Skin of body (tissue), 2 donors: ENCODE data around the gene IQSEC1. TPM values are rescaled to one million over a fixed set of nuclear protein-coding genes. Genes with fewer than 3 reads are reported as not detected.

ENCODE experiments used
- DNase-seq: peaks from one replicate; lab custom pipeline; 2025; lab: John Stamatoyannopoulos, UW
- total RNA-seq: library from RNA; depleted of rRNA; stranded (reverse); fragments of >200 nt; gene quantifications from one replicate; pipeline ENCODE4 v1.2.3, GENCODE V29; 2014

The IQSEC1 gene
- total RNA-seq, 1 donor from 2014 or later: 21.5 TPM

DNA sequence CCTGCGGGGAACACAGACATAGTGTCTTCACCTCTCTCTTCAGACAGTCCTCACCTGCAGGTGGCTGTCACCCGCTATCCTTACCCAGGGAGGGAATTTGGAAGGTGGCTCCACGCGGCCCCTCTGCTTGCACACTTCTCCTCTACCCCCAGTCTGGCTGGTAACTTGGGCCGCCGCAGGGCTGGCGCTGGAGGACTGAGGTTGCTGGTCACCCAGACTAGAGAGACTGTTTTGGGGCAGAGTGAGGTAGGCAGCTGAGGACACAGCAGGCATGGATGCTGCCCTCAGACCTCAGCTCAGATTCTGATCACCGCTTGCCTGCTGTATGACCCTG lies 12.6 kb upstream of the IQSEC1 start:
- DNase-seq: no peak

DNA sequence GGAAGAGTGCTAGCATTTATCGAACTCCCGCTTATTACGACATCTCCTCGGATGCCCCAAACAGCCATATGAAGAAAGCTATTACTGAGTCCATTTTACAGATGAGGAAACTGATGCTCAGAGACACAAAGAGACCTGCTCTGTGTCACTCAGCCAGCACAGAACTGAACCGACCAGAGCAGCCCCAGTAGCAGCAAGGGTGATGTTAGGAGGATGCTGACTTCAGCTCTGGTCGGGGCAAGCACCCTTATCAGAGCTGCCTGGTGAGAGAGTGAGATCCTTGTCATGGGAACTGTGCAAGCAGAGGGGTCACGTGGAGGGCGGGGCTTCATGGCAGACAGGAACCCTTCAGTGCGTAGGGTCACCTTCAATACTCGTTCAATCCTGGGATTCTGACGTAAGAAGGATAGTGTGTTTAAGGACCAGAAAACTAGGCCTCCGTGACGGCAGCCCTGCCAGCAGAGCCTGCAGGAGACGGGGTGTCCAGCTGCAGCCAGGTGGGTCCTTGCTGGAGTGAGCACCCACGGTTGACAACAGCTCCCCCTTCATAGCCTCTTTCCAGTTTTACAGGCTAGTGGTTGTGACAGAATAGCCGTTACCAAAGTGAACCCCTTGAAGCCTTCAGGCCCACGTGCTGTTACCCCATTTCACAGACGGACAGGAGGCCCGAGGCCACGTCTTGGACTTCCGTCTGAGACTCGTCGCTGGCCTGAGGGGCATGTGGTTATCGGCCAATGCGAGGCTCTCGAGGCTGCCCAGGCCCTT lies 12.0 kb upstream of the IQSEC1 start:
- no peak for DNase-seq

DNA sequence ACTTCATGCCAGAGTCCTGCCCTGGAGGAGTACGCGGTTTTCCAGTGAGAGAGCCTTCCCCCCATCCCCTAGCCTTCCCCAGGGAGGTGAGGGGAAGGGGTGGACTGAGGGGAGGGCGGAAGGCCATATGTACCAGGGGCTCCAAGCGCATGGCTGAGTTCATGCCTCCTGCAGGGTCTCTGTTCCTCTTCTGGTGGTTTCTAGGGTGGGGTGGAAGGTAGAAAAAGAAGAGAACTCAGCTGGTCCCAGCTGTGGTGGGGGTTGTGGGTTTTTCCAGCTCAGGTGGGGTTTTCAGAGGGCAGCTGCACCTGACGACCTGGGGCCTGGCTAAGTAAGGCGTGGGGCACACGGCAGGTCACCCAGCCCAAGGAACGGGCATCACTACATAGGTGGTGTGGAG lies 10.7 kb upstream of the IQSEC1 start:
- DNase-seq: no peak

DNA sequence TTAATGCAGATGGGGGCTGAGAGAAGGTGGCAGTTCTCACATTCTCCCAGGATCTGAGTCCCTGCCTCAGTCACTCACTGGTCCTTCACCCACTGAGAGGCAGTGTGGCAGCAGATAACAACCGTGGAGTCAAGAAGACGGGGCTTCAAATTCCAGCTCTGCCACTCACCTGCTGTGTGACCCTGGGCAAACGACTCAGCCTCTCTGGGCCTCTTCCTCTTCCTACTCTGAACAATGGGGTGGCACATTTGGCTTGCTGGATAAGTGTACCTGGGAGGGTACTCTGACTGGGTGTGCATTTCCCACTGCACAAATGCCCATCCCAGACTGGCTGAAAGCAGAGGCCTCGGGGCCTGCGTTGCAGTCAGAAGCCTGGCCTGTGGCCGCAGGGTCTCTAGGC lies 10.0 kb upstream of the IQSEC1 start:
- DNase-seq: no peak

DNA sequence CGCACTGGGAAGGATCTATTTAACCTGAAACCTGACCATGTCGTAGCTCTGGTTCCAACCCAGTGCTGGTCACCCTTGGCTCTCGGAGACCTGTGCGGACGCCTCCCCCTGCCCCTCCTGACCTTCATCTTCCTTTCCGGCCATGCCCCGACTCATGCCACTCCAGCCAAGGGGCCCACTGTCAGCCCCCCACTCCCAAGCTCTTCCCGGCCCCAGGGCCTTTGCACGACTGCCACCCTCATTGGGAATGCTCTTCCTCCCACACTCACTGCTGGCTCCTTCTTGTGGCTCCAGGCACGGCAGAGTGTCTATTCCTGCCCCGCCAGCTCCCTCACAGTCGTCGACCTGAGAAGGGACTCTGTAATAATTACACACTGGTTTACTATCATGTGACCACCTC lies 9.4 kb upstream of the IQSEC1 start:
- no peak for DNase-seq

DNA sequence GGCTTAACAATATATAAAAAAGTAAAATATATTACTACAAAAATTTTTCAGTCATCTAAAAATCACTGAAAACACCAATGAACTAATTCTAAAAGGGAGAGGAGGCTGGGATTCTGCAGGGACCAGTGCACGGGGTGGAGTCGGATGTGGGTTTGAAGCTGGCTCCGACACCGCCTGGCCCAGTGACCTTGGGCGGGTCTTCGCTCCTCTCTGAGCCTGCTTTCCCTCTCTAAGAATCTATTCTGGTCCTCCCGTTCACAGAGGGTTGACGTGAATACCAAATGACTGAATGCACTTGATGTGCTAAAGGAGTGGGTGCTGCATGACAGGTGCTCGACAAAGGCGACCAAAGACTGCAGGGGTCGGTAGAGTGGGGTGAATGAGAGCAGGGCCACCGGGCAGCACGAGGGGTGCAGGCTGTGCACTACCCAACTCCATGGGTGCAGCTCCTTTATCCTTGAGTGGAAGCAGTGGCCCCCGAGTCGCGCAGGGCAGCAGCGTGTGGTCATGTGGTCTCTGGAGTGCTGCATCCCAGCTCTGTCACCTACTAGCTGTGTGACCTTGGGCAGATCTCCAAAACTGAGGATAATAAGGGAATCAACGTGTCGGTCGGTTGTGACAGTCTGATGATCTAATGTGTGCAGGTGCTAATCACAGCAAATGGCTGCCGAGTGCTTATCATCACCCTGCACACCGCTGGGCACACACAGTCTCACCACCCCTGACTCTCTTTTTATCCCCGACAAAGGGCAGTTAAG lies 8.6 kb upstream of the IQSEC1 start:
- DNase-seq: no peak

DNA sequence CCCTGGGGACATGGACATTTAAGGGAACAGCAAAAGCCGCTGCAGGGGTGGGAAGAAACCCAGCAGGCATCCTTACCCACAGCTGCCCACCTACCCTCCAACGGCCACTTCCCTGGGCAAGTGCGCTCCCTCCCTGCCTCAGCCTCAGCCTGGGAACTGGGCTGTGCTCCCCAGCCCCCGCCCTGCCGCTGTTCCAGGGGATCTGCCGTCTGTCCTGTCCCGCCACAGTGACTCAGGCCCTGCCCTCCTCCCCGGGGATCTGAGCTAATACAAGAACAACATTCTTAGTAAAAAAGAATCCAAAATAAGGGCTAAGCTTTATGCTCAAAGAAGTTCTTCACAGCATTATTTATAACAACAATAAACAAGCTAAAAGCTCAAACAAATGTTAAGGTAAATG lies 7.4 kb upstream of the IQSEC1 start:
- DNase-seq: no peak

DNA sequence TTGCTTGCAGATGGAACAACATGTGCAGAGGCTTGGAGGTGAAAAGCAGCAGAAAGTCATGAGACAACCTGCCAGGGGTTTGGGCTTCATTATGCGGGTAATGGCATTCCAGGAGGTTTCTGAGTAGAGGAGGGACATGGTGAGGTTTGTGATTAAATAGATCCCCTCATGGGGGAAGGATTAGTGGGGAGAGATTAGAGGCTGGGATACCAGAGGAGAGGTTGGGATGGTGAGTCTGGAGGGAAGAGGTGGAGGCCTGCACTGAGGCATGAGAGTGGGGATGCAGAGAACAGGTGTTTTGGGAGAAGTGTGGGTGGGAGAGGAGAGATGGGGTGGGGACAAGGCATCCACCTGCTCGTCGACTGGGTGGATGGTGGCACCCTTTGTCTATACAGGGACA lies 6.8 kb upstream of the IQSEC1 start:
- no peak for DNase-seq

DNA sequence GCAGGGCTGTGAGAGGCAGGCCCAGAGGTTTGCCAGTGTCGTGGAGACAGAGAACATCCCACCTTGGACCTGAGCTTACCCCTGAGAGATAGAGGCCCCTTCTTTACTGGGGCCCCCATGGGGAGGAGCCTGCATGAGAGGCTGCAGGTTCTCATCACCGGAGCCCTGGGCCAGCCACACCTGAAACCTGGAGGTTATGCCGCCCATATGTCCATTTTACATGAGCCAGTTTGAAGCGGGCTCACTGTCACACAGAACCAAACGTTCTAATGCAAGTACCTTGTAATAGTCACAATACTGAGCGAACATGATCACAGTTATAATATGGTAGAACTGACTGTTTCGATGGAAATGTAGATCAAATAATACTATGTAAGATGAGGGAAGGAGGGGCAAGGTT lies 6.3 kb upstream of the IQSEC1 start:
- DNase-seq: no peak

DNA sequence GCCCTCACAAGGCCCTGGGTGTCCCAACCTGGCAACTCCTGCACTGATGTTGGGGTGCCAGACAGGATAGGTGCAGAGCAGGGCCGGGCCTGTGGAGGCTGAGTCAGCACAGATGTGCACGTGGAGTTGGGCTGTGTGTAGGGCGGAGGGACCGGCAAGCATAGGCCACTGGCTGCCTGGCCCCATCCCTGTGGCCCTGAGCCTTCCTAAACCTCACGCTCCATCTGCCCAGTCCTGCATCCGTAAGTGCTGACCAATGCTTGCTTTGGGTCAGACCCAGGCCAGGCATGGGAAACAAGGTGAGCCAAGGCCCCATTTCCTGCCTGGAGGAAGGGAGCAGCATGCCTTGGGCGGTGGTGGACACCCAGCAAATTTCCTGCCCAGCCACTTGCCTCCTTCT lies 5.8 kb upstream of the IQSEC1 start:
- no peak for DNase-seq

DNA sequence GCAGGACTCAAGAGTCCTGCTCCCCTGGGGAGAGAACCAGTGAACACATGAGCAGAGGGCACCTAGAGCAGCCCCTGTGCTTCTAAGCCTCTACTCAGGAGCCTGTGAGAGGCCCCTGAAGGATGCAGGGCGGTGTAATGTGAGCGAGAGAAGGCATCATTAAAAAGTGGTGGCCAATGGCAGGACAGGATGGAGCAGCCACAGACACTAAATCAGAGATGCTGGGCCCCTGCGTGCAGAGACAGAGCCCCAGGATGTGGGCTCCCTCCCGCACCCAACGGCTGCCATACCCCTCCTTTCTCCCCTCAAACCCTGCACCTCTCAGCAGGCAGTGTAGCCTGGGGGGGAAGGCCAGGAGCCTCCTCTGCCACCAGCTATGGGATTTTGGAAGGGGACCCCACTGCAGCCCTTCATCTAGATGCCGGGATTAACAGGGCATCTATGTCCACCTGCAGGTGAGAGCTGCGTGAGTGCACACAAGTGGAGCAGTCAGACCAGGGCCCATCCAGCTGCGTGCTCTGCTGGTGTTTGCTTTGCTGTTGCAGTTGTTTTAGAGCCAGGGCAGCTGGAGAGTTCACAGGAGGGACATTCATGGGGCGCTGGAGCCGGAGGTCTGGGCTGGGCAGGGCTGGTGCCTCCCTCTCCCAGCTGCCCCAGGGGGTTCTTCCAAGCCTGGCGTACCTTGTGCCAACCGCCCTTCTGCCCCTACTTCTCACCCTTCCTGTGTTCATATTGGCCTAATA lies 5.1 kb upstream of the IQSEC1 start:
- no peak for DNase-seq

DNA sequence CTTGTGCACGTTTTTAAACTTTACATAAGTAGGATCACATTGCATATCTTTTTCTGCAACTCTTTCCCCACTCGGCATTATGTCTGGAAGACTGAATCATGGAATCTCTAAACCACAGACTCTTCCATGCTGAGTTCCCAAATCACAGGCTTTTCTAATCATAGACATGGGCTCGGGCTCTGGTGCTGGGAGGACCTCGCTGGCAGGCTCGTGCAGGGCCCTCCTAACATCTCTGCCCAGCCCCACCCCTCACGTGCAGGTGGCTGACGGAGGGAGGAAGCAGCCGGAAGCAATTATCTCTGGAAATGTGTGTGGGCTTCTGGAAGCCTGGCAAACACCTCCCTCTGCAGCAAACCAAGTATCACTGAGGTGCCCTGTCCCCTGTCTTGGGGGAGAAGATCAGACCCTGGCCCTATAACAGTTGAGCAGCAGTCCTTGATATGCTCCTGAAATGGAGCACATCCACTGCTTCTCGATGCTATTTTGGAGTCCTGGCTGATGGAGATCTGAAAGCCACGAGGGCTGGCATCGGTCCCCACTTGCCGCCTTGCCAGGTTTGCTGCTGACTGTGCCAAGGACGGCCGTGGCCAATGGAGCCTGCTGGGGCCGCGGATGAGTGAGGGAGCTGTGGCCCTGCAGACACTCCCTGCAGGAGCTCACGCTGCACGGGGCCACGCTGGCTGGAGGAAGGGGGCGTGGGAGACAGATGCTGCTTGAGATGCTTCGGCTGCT lies 4.4 kb upstream of the IQSEC1 start:
- DNase-seq: peak; percentile 63

DNA sequence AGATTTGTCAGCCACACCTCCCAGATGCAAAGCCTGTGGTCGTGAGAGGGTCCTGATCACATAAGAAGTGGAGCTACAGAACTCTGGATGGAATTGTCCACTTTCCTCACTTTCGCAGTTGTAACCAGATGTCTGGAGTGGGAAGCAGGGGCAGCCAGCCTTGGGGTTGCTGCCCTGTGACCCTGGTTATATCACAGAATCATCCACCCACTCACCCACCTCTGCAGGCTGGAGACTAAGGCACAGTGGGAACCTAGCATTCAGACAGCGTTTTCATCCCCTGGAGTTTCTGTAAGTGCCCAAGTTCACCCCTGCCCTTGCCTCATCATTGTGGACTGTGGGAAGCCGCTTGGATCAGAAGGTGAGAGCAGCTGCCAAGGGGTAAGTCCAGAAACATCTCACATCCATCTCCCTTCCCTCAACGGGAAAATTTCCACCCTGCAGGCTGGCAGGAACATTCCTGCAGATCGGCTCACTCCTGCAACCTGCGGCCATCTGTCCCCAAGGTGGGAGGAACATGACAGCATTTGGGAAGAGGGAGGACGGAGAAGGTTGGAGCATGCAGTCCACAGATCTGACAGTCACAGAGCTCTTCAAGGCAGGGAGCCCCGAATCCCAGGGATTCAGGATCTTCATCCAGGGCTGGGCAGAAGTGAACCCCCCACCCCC lies 2.9 kb upstream of the IQSEC1 start:
- no peak for DNase-seq

DNA sequence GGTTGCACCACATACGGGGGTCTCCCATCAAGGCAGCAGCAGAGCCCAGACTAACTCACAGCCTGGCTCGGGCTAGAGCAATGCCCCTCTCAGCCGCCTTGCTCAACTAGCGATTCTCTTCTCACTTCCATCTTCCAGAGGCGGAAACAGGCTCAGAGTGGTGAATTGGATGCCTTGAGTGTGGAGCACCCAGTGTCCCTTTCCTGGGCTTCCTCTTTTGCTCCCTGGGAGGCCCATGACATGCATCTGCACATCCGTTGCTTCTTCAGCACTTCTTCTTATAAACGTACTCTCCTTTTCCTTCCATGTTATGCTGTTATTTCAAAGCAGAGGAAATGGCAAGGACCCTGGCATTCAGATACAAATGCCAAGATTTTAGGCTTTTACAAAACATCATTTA lies 2.1 kb upstream of the IQSEC1 start:
- DNase-seq: no peak

DNA sequence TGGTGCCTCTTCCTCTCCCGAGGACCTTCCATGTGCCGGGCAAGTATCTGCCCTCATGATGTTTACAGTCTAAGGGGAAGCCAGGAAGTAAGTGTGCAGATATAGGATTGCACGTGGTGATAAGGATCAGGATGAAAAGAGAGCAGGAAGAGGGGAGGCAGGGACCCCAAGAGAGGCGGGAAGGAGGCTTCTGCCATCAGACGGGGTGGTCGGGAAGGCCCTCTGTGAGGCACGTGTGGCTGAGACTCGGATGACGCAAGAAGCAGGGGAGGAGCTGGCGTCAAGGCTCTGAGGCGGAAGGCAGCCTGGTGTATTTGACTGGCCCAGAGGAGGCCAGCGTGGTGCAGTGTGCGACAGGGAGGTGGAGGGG lies 762 bp upstream of the IQSEC1 start:
- no peak for DNase-seq

DNA sequence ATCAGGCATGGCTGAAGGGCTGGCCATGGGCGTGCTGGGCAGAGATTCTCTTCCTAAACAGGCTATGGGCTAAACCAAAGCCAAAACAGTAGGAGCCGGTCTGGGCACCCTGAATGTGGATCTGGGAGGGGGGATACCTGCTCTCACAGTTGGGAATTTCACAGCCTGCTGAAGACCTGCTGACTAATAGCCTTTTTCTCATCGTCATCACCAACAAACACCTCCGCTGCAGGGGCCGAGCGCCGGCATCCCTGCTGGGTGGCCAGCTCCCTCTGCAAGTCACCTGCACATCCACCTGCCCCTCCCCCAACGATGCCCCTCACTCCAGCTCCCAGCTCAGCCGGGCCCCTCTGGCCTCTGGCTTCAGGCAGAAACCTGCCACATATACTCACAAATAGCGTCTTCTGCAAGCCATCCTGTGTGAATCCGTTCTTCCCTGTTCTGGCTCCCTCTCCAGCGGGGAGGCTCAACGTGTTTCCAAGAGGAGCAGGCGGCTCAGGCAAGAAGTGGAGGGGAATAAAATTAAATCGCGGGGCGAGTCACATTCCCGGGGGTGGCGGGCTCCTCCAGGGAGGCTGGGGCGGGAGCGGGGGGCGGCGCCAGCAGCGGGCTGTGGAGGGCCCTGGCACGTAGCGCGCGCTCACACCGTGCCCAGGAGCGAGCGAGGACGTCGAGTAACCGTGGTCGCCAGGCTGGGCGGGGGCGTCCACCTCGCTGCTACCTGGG lies 466 bp downstream of the IQSEC1 start:
- no peak for DNase-seq

DNA sequence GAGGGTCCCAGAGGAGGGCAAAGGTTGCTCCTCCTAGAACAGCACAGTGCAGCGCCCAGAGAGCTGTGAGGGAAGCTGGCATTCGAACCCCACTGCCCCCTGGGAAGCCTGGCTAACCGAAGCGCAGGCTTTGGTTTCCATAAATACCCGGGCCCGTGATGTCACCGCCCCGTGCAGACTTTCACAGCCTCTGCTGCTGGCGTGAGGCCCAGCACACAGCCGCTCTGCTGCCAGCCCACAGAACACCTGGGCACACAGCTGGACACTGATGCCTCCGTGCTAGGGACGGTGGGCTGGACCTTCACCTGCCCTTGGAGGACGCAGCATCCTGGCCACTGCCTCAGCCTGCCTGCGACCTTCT lies 1.0 kb downstream of the IQSEC1 start:
- no peak for DNase-seq

DNA sequence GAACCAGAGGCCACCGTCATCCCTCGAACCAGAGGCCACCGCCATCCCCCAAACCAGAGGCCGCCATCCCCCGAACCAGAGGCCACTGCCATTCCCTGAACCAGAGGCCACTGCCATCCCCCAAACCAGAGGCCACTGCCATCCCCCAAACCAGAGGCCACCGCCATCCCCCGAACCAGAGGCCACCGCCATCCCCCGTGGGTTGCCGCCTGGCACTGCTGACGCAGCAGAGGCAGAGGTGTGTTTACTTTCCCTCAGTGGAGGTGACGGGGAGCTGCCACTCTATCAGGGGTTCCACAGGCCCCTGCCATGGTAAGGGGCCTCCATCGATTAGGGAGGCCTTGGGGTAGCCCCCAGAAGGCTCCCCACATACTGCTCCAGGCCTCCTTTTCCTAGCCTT lies 1.5 kb downstream of the IQSEC1 start:
- DNase-seq: no peak

DNA sequence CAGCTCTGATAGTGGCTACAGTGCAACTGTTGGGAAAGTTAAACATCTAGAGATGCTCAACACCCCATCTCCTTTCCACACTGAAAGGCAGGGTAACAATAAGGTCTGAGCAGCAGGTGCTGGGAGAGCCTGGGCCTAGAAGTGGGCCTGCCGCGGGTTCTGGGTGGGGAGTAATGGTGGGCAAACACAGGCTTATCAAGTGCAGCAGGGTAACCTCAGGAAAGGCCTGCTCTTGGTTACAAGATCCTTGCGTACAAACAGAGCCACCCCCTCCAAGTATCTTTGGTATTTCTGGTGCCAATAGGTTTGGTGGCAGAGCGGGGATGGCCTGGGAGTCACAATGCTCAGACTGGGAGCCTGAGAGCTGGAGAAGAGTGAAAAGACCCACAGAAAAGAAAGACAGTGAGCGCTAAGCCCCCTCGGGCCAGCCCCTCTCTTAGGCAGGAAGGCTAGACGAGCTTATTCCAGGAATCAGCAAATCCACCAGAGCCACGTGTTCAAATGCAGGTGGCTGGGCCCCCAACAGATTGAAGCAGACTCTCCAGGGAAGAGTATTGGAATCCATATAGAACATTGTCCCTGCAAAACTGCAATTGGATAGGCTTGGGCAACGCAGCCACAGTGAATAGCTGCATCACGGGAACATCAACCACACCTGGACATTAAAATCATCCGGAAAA lies 2.7 kb downstream of the IQSEC1 start:
- no peak for DNase-seq

DNA sequence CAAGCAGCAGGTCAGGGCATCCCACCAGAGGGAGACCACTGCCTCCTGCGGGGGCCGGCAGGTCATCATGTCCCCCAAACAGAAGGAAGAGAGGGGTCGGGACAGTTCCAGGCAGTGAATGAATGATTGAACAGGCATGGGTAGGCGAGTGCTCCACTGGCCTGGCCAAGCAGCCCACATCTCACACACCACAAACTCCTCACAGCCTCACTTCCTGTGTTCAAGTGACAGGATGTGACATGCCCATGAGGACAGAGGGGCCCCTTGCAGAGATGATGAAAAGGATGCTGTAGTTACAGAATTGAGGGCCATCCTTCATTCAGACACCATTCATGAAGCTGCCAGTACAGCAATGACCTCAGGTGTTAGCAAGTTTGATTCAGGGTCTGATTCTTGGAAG lies 3.7 kb downstream of the IQSEC1 start:
- no peak for DNase-seq
